Adrenal gland (tissue), 5 donors: ENCODE measurements around the gene PATE2.

Source experiments
- POLR2A ChIP-seq, 2 donors: fragments of 450-650 bp; IDR thresholded peaks; one replicate each; pipeline ENCODE4 v1.6.1; 2017; ENCODE audit warnings: antibody characterized with exemption in 2 of 2, mild to moderate bottlenecking in 2 of 2, moderate library complexity in 1 of 2
- TF ChIP-seq, protein P1 (sequence below), 6 experiments: fragments of 450-650 bp in 4 of 6; fragments of 200-600 bp in 2 of 6; sonication (generic) in 1 of 6; IDR thresholded peaks; 1 replicate in 5 of 6; 2 replicates in 1 of 6; pipeline versions ENCODE4 v1.5.1 to v1.8.0; 2016 to 2021; ENCODE audit warnings: antibody characterized with exemption in 6 of 6, mild to moderate bottlenecking in 2 of 6, moderate library complexity in 1 of 6
- donor health status: DM: no; HTN: no; CAD: no.

DNA sequence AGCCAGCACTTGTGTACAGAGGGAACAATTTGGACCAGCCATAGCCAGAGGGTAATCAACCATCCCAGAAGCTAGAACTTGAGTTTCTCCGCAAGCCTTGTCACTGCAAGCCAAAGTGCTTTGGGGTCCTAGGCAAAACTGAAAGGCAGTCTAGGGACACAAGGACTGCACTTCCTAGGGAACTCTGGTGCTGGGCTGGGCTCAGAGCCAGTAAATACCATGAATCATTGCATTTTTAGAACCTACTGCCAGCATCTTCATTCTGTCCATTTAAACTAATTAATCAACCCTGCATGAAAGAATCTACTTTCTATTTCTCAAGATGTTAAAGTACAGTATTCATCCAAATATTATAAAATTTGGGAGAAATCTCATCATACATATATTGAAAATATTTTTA lies 29.3 kb upstream of the PATE2 start:
- TF ChIP-seq, protein P1, sequence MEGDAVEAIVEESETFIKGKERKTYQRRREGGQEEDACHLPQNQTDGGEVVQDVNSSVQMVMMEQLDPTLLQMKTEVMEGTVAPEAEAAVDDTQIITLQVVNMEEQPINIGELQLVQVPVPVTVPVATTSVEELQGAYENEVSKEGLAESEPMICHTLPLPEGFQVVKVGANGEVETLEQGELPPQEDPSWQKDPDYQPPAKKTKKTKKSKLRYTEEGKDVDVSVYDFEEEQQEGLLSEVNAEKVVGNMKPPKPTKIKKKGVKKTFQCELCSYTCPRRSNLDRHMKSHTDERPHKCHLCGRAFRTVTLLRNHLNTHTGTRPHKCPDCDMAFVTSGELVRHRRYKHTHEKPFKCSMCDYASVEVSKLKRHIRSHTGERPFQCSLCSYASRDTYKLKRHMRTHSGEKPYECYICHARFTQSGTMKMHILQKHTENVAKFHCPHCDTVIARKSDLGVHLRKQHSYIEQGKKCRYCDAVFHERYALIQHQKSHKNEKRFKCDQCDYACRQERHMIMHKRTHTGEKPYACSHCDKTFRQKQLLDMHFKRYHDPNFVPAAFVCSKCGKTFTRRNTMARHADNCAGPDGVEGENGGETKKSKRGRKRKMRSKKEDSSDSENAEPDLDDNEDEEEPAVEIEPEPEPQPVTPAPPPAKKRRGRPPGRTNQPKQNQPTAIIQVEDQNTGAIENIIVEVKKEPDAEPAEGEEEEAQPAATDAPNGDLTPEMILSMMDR (IDR thresholded peaks at IDR 0.05), result no peak
- TF ChIP-seq POLR2A (IDR thresholded peaks at IDR 0.05), result no peak
